ENCODE measurements around the gene KCNIP4. TPM values are rescaled to one million over a fixed set of nuclear protein-coding genes. Genes with fewer than 3 reads are reported as not detected.

The KCNIP4 gene
- total and polyA plus RNA-seq, 3 donors from 2014 or later: 0.68 TPM; not detected in 2

GRCh38 chr4:20680736-20681135 is 1267.8 kb downstream of the KCNIP4 start:
- no peak overlapping the region for H3K27ac ChIP-seq
- TF ChIP-seq POLR2A (IDR thresholded peaks at IDR 0.05) (no peak), CTCF (IDR thresholded peaks at IDR 0.05) (no peak)
- H3K27me3 ChIP-seq: no peaks in the 10 kb centered on the region
- no peaks in the 10 kb centered on the region for H3K4me1 ChIP-seq
- WGBS, 2 donors: 73 to 80% methylated on average over 1 of the region's 1 CpG
- DNase-seq: no peak
- H3K9me3 ChIP-seq: no peaks in the 10 kb centered on the region
- H3K36me3 ChIP-seq (ENCODE audit: low read depth, missing control alignments): no peaks in the 10 kb centered on the region
- intact Hi-C loops (cut with DNase I; ENCODE audit: low total_unique reads): loop anchor here (10.0 kb wide), 1 partner anchor 136 kb away; no protein-coding TSS in a partner anchor
- no peak overlapping the region for H3K4me3 ChIP-seq

GRCh38 chr4:20679951-20680350 is 1268.6 kb downstream of the KCNIP4 start:
- Histone ChIP-seq H3K9me3 (no peaks in the 10 kb centered on the region), H3K27me3 (no peaks in the 10 kb centered on the region), H3K4me3 (no peak overlapping the region), H3K4me1 (no peaks in the 10 kb centered on the region), H3K27ac (no peak overlapping the region), H3K36me3 (ENCODE audit: low read depth, missing control alignments) (no peaks in the 10 kb centered on the region)
- TF ChIP-seq POLR2A (IDR thresholded peaks at IDR 0.05) (no peak), CTCF (IDR thresholded peaks at IDR 0.05) (no peak)
- 58 to 68% methylated on average over 1 of the region's 1 CpG for WGBS, 2 donors
- intact Hi-C loops (cut with DNase I; ENCODE audit: low total_unique reads): loop anchor here (10.0 kb wide), 1 partner anchor 135 kb away; no protein-coding TSS in a partner anchor
- no peak for DNase-seq

Small RNA genes within 50 kb of the gene (microRNA-seq; reads per million reads assigned to microRNA genes)
- 0 to 0.69 reads per million in 2 donors for gene MIR7978 (ENCODE audit: borderline number of aligned reads in 2 of 2, borderline replicate concordance in 1 of 2)
